SIG-M5 treated with dmso at 0.1 percent for 504 hours (cell line): Measurements from ENCODE around the gene DDX52.
"Not testable (repeated sequence)": the region's sequence is repeated elsewhere in the genome, so short reads cannot be mapped to it uniquely, and the experiment has no call there.

Experiments used
- DNase-seq: peaks from one replicate; lab custom pipeline; 2025; ENCODE audit not compliant: unreplicated experiment; lab: John Stamatoyannopoulos, UW

Gene DDX52

GRCh38 chr17:37657202-37657601 lies 14.0 kb upstream of the DDX52 start:
- no peak for DNase-seq

- DNase-seq: no peak
Observed at GRCh38 chr17:37651849-37652248, 8.6 kb upstream of the DDX52 start.

- DNase-seq: peak; percentile 9
Observed at GRCh38 chr17:37650419-37651003, 7.3 kb upstream of the DDX52 start.

GRCh38 chr17:37648555-37648954 lies 5.3 kb upstream of the DDX52 start:
- DNase-seq: no peak

GRCh38 chr17:37647856-37648255 lies 4.6 kb upstream of the DDX52 start:
- DNase-seq: no peak

GRCh38 chr17:37643869-37644268 lies 623 bp upstream of the DDX52 start:
- DNase-seq: no peak

- DNase-seq: peak; percentile 37
Observed at GRCh38 chr17:37642681-37643080, 565 bp downstream of the DDX52 start.

GRCh38 chr17:37640015-37640414 lies 3.2 kb downstream of the DDX52 start:
- DNase-seq: peak; percentile 52

GRCh38 chr17:37637956-37638355 lies 5.3 kb downstream of the DDX52 start:
- no peak for DNase-seq

- DNase-seq: not testable (repeated sequence)
Observed at GRCh38 chr17:37616430-37616829, 26.8 kb downstream of the DDX52 start.

GRCh38 chr17:37614823-37615222 lies 28.4 kb downstream of the DDX52 start:
- DNase-seq: no peak

- DNase-seq: no peak
Observed at GRCh38 chr17:37614391-37614790, 28.9 kb downstream of the DDX52 start.

GRCh38 chr17:37610971-37611370 lies 32.3 kb downstream of the DDX52 start:
- no peak for DNase-seq

GRCh38 chr17:37610041-37610420 lies 33.2 kb downstream of the DDX52 start:
- DNase-seq: not testable (repeated sequence)

GRCh38 chr17:37609170-37610040 lies 33.8 kb downstream of the DDX52 start, which contains the start of gene SYNRG:
TSS of gene SYNRG (minus strand) at chr17:37609418. CDS start at chr17:37609355, 63 bp downstream.
- peak; percentile 95 for DNase-seq

- peak; percentile 63 for DNase-seq
Observed at GRCh38 chr17:37608351-37609169, 34.7 kb downstream of the DDX52 start.

GRCh38 chr17:37607637-37608331 lies 35.5 kb downstream of the DDX52 start:
- no peak for DNase-seq

GRCh38 chr17:37605813-37606505 lies 37.3 kb downstream of the DDX52 start:
- no peak for DNase-seq

GRCh38 chr17:37605081-37605480 lies 38.2 kb downstream of the DDX52 start:
- DNase-seq: no peak

GRCh38 chr17:37604556-37604955 lies 38.7 kb downstream of the DDX52 start:
- no peak for DNase-seq
